KBM-7 (cell line): Measurements from ENCODE around the gene ATP10D.
"Not testable (repeated sequence)": the region's sequence is repeated elsewhere in the genome, so short reads cannot be mapped to it uniquely, and the experiment has no call there.

Source experiments
- DNase-seq: peaks from one replicate; pipeline ENCODE4 v3.0.0-alpha.2; 2015
- in situ Hi-C: fragments of 300-500 bp; cut with MboI; formaldehyde crosslinking; loops from 2 replicates; pipeline ENCODE4 v1.14.3; 2020; ENCODE audit warnings: low sequenced_read_pairs, low pct_unique_long_range_greater_than_20kb, mixed read lengths

ATP10D gene

GRCh38 chr4:47485768-47486167 lies 693 bp downstream of the ATP10D start:
- no peak for DNase-seq
- in situ Hi-C loops = no loop called here

- DNase-seq = no peak
Observed at GRCh38 chr4:47486231-47486673, 1.2 kb downstream of the ATP10D start.

GRCh38 chr4:47486727-47487126 lies 1.7 kb downstream of the ATP10D start:
- in situ Hi-C loops, DNase-seq: not testable (repeated sequence)

More at GRCh38 chr4:47486231-47486673, 1.2 kb downstream of the ATP10D start:
- in situ Hi-C loops = no loop called here

GRCh38 chr4:47488706-47489105 lies 3.6 kb downstream of the ATP10D start:
- in situ Hi-C loops = no loop called here
- no peak for DNase-seq

GRCh38 chr4:47490550-47490949 lies 5.5 kb downstream of the ATP10D start:
- in situ Hi-C loops = no loop called here
- peak; percentile 36 for DNase-seq

- in situ Hi-C loops = no loop called here
- no peak for DNase-seq
Observed at GRCh38 chr4:47493238-47494123, 8.4 kb downstream of the ATP10D start.

- in situ Hi-C loops = no loop called here
- DNase-seq = no peak
Observed at GRCh38 chr4:47494124-47494430, 9.0 kb downstream of the ATP10D start.

- DNase-seq = no peak
- in situ Hi-C loops = no loop called here
Observed at GRCh38 chr4:47498899-47499298, 13.8 kb downstream of the ATP10D start.

GRCh38 chr4:47499700-47500099 lies 14.6 kb downstream of the ATP10D start:
- in situ Hi-C loops = no loop called here
- DNase-seq = no peak

- in situ Hi-C loops = no loop called here
- DNase-seq = no peak
Observed at GRCh38 chr4:47500776-47501175, 15.7 kb downstream of the ATP10D start.

- DNase-seq = no peak
- in situ Hi-C loops = no loop called here
Observed at GRCh38 chr4:47505147-47505546, 20.1 kb downstream of the ATP10D start.

GRCh38 chr4:47505666-47506065 lies 20.6 kb downstream of the ATP10D start:
- in situ Hi-C loops = no loop called here
- no peak for DNase-seq

- peak; percentile 51 for DNase-seq
- in situ Hi-C loops = no loop called here
Observed at GRCh38 chr4:47510506-47511143, 25.6 kb downstream of the ATP10D start.

- in situ Hi-C loops = no loop called here
- DNase-seq = no peak
Observed at GRCh38 chr4:47513461-47513860, 28.4 kb downstream of the ATP10D start.

- DNase-seq = peak; percentile 9
- in situ Hi-C loops = no loop called here
Observed at GRCh38 chr4:47519239-47519883, 34.3 kb downstream of the ATP10D start.

GRCh38 chr4:47525154-47525819 lies 40.2 kb downstream of the ATP10D start:
- no peak for DNase-seq
- in situ Hi-C loops = no loop called here

GRCh38 chr4:47526281-47526680 lies 41.2 kb downstream of the ATP10D start:
- in situ Hi-C loops = no loop called here
- no peak for DNase-seq

GRCh38 chr4:47528646-47529045 lies 43.6 kb downstream of the ATP10D start:
- DNase-seq, in situ Hi-C loops: not testable (repeated sequence)

- no peak for DNase-seq
- in situ Hi-C loops = no loop called here
Observed at GRCh38 chr4:47530801-47531200, 45.7 kb downstream of the ATP10D start.
